ENCODE results near the gene MTURN.

Gene MTURN

GRCh38 chr7:30149640-30150272 is 15.0 kb downstream of the MTURN start:
- H3K4me3 Mint-ChIP-seq = no peak overlapping the region
- H3K36me3 Mint-ChIP-seq (ENCODE audit: low read depth) = peaks cover 3% of the 10 kb centered on the region
- no peak overlapping the region for H3K27ac Mint-ChIP-seq
- no peaks in the 10 kb centered on the region for H3K4me1 Mint-ChIP-seq
- H3K27me3 Mint-ChIP-seq (ENCODE audit: low read depth) = no peaks in the 10 kb centered on the region
- H3K9me3 Mint-ChIP-seq = no peaks in the 10 kb centered on the region
- no peak for TF ChIP-seq CTCF (IDR thresholded peaks at IDR 0.05; ENCODE audit: unreplicated experiment in 3 of 3)

- Mint-ChIP-seq H3K27me3 (ENCODE audit: low read depth) (no peaks in the 10 kb centered on the region), H3K9me3 (no peaks in the 10 kb centered on the region), H3K27ac (no peak overlapping the region), H3K4me3 (no peak overlapping the region), H3K36me3 (ENCODE audit: low read depth) (peaks cover 3% of the 10 kb centered on the region), H3K4me1 (peaks cover 5% of the 10 kb centered on the region)
- TF ChIP-seq CTCF (IDR thresholded peaks at IDR 0.05; ENCODE audit: unreplicated experiment in 3 of 3) = no peak
These were observed 15.9 kb downstream of the MTURN start for GRCh38 chr7:30150711-30151110.

- Mint-ChIP-seq H3K27me3 (ENCODE audit: low read depth) (no peaks in the 10 kb centered on the region), H3K4me1 (peaks cover 13% of the 10 kb centered on the region), H3K36me3 (ENCODE audit: low read depth) (peaks cover 3% of the 10 kb centered on the region), H3K4me3 (no peak overlapping the region), H3K9me3 (no peaks in the 10 kb centered on the region), H3K27ac (no peak overlapping the region)
- no peak for TF ChIP-seq CTCF (IDR thresholded peaks at IDR 0.05; ENCODE audit: unreplicated experiment in 3 of 3)
These were observed 19.4 kb downstream of the MTURN start for GRCh38 chr7:30154111-30154587.

GRCh38 chr7:30155481-30155880 is 20.7 kb downstream of the MTURN start:
- no peak overlapping the region for H3K27ac Mint-ChIP-seq
- H3K4me3 Mint-ChIP-seq = no peak overlapping the region
- no peaks in the 10 kb centered on the region for H3K9me3 Mint-ChIP-seq
- H3K27me3 Mint-ChIP-seq (ENCODE audit: low read depth) = no peaks in the 10 kb centered on the region
- TF ChIP-seq CTCF (IDR thresholded peaks at IDR 0.05; ENCODE audit: unreplicated experiment in 3 of 3) = no peak
- H3K36me3 Mint-ChIP-seq (ENCODE audit: low read depth) = peaks cover 3% of the 10 kb centered on the region
- H3K4me1 Mint-ChIP-seq = peaks cover 13% of the 10 kb centered on the region

- Mint-ChIP-seq H3K36me3 (ENCODE audit: low read depth) (peaks cover 2% of the 10 kb centered on the region), H3K4me1 (peaks cover 16% of the 10 kb centered on the region), H3K27me3 (ENCODE audit: low read depth) (no peaks in the 10 kb centered on the region), H3K27ac (peak overlapping the region in 1 of 3 experiments; percentile 13), H3K4me3 (no peak overlapping the region), H3K9me3 (no peaks in the 10 kb centered on the region)
- no peak for TF ChIP-seq CTCF (IDR thresholded peaks at IDR 0.05; ENCODE audit: unreplicated experiment in 3 of 3)
These were observed 22.4 kb downstream of the MTURN start for GRCh38 chr7:30157204-30157603.

- no peak for TF ChIP-seq CTCF (IDR thresholded peaks at IDR 0.05; ENCODE audit: unreplicated experiment in 3 of 3)
- Mint-ChIP-seq H3K27me3 (ENCODE audit: low read depth) (peaks cover 6% of the 10 kb centered on the region), H3K27ac (peak overlapping the region in 1 of 3 experiments; percentile 30), H3K9me3 (no peaks in the 10 kb centered on the region), H3K4me3 (no peak overlapping the region), H3K36me3 (ENCODE audit: low read depth) (no peaks in the 10 kb centered on the region), H3K4me1 (peaks cover 30% of the 10 kb centered on the region)
These were observed 24.4 kb downstream of the MTURN start for GRCh38 chr7:30159163-30159562.

Data from nephron (organoid).